ENCODE results near the gene CCDC34. TPM values are rescaled to one million over a fixed set of nuclear protein-coding genes. Genes with fewer than 3 reads are reported as not detected.

The CCDC34 gene
- total RNA-seq, 1 experiment from 2014 or later: 18.7 TPM

GRCh38 chr11:27358296-27358695 is 4.7 kb downstream of the CCDC34 start:
- ChIA-PET CTCF (no interaction called here), POLR2A (no interaction called here), RAD21 (ENCODE audit: low non-redundant PET in 1 of 2, low total read pairs in 2 of 2, uncharacterized antibody in 2 of 2, unreplicated experiment in 2 of 2) (no interaction called here)
- ATAC-seq (no peak), DNase-seq (ENCODE audit: low read depth, low spot score) (no peak)
- Histone ChIP-seq H3K9me2 (ENCODE audit: insufficient read depth) (no peaks in the 10 kb centered on the region), H2AFZ (ENCODE audit: low read depth, low read length, poor library complexity, severe bottlenecking) (no peak overlapping the region), H3K4me3 (replicated peaks in 1 of 2; ENCODE audit: low read depth in 1 of 2, low read length in 2 of 2) (no peak overlapping the region), H3K4me1 (ENCODE audit: control insufficient read depth in 1 of 2, insufficient read depth in 2 of 2, low read length in 2 of 2) (peaks cover under 1 to 17% of the 10 kb centered on the region in 2 experiments; a peak in 3 of 4 replicates), H4K20me1 (ENCODE audit: insufficient read depth) (no peaks in the 10 kb centered on the region), H3K9me3 (ENCODE audit: control insufficient read depth in 1 of 2, insufficient read depth in 1 of 2, low read depth in 1 of 2, low read length in 2 of 2) (no peaks in the 10 kb centered on the region), H3K4me2 (ENCODE audit: low read length) (no peak overlapping the region), H3K27me3 (ENCODE audit: insufficient read depth, low read length) (no peaks in the 10 kb centered on the region), H3K36me3 (ENCODE audit: control insufficient read depth in 1 of 2, insufficient read depth in 2 of 2, low read length in 2 of 2) (0 out of 4 replicates have a peak, but pooled peaks cover 0 to 2% of the 10 kb centered on the region in 2 experiments), H3K9ac (ENCODE audit: low read length) (no peak overlapping the region), H3K79me2 (ENCODE audit: insufficient read depth, low read length) (no peaks in the 10 kb centered on the region), H3K27ac (ENCODE audit: low read depth, low read length) (no peak overlapping the region)
- TF ChIP-seq SRF (IDR thresholded peaks at IDR 0.05; ENCODE audit: low read depth): no peak
- TF ChIP-seq EZH2phosphoT487 (IDR thresholded peaks at IDR 0.05; ENCODE audit: borderline replicate concordance): no peak
- TF ChIP-seq YY1 (IDR thresholded peaks at IDR 0.05; ENCODE audit: extremely low read depth, insufficient replicate concordance, low read depth, low read length): no peak
- intact Hi-C loops (cut with micrococcal nuclease): no loop called here
- no TSS peak for BruUV-seq (replicated peaks)

- H2AFZ ChIP-seq (ENCODE audit: low read depth, low read length, poor library complexity, severe bottlenecking): no peak overlapping the region
- H3K4me3 ChIP-seq (replicated peaks in 1 of 2; ENCODE audit: low read depth in 1 of 2, low read length in 2 of 2): no peak overlapping the region
- no TSS peak for BruUV-seq (replicated peaks)
- H4K20me1 ChIP-seq (ENCODE audit: insufficient read depth): no peaks in the 10 kb centered on the region
- no peaks in the 10 kb centered on the region for H3K9me2 ChIP-seq (ENCODE audit: insufficient read depth)
- DNase-seq (ENCODE audit: low read depth, low spot score) (no peak), ATAC-seq (no peak)
- no peak overlapping the region for H3K9ac ChIP-seq (ENCODE audit: low read length)
- H3K79me2 ChIP-seq (ENCODE audit: insufficient read depth, low read length): no peaks in the 10 kb centered on the region
- H3K27me3 ChIP-seq (ENCODE audit: insufficient read depth, low read length): no peaks in the 10 kb centered on the region
- H3K9me3 ChIP-seq (ENCODE audit: control insufficient read depth in 1 of 2, insufficient read depth in 1 of 2, low read depth in 1 of 2, low read length in 2 of 2): no peaks in the 10 kb centered on the region
- H3K27ac ChIP-seq (ENCODE audit: low read depth, low read length): no peak overlapping the region
- intact Hi-C loops (cut with micrococcal nuclease): no loop called here
- no peak overlapping the region for H3K4me2 ChIP-seq (ENCODE audit: low read length)
- 0 out of 4 replicates have a peak, but pooled peaks cover 0 to 2% of the 10 kb centered on the region in 2 experiments for H3K36me3 ChIP-seq (ENCODE audit: control insufficient read depth in 1 of 2, insufficient read depth in 2 of 2, low read length in 2 of 2)
- ChIA-PET RAD21 (ENCODE audit: low non-redundant PET in 1 of 2, low total read pairs in 2 of 2, uncharacterized antibody in 2 of 2, unreplicated experiment in 2 of 2) (no interaction called here), POLR2A (no interaction called here), CTCF (interaction anchor here (0.9 kb wide), 1 partner anchor 22 kb away, joined by 3 read pairs; no protein-coding TSS in a partner anchor)
- H3K4me1 ChIP-seq (ENCODE audit: control insufficient read depth in 1 of 2, insufficient read depth in 2 of 2, low read length in 2 of 2): peaks cover 0 to 12% of the 10 kb centered on the region in 2 experiments; a peak in 3 of 4 replicates
- no peak for TF ChIP-seq ZNF274 (IDR thresholded peaks at IDR 0.05; ENCODE audit: low read depth, low read length)
- TF ChIP-seq, protein P1, sequence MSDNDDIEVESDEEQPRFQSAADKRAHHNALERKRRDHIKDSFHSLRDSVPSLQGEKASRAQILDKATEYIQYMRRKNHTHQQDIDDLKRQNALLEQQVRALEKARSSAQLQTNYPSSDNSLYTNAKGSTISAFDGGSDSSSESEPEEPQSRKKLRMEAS (IDR thresholded peaks at IDR 0.05): no peak
- no peak for TF ChIP-seq POLR2AphosphoS5 (IDR thresholded peaks at IDR 0.05; ENCODE audit: low read depth, low read length)
- TF ChIP-seq ZFX (IDR thresholded peaks at IDR 0.05): no peak
- TF ChIP-seq REST (IDR thresholded peaks at IDR 0.05; ENCODE audit: low read depth): no peak
- no peak for TF ChIP-seq YY1 (IDR thresholded peaks at IDR 0.05; ENCODE audit: extremely low read depth, insufficient replicate concordance, low read depth, low read length)
- TF ChIP-seq SP1 (IDR thresholded peaks at IDR 0.05; ENCODE audit: low read depth): no peak
- no peak for TF ChIP-seq ELF1 (IDR thresholded peaks at IDR 0.05; ENCODE audit: borderline replicate concordance, low read depth)
- TF ChIP-seq, protein P2, sequence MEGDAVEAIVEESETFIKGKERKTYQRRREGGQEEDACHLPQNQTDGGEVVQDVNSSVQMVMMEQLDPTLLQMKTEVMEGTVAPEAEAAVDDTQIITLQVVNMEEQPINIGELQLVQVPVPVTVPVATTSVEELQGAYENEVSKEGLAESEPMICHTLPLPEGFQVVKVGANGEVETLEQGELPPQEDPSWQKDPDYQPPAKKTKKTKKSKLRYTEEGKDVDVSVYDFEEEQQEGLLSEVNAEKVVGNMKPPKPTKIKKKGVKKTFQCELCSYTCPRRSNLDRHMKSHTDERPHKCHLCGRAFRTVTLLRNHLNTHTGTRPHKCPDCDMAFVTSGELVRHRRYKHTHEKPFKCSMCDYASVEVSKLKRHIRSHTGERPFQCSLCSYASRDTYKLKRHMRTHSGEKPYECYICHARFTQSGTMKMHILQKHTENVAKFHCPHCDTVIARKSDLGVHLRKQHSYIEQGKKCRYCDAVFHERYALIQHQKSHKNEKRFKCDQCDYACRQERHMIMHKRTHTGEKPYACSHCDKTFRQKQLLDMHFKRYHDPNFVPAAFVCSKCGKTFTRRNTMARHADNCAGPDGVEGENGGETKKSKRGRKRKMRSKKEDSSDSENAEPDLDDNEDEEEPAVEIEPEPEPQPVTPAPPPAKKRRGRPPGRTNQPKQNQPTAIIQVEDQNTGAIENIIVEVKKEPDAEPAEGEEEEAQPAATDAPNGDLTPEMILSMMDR (IDR thresholded peaks at IDR 0.05 in 2 of 3, conservative IDR thresholded peaks at IDR 0.05 in 1 of 3; ENCODE audit: borderline replicate concordance in 1 of 3, insufficient read depth in 1 of 3, low read depth in 2 of 3, low read length in 2 of 3): no peak
- TF ChIP-seq CEBPB (IDR thresholded peaks at IDR 0.05; ENCODE audit: low read depth): no peak
- no peak for TF ChIP-seq EZH2 (IDR thresholded peaks at IDR 0.05)
Measured at GRCh38 chr11:27357250-27357649, 5.8 kb downstream of the CCDC34 start.

All from HCT116 (cell line).